NCI-H748 (cell line): ENCODE data around the gene TPP1.

Experiments used
- DNase-seq: peaks from one replicate; lab custom pipeline; 2025; ENCODE audit not compliant: unreplicated experiment; lab: John Stamatoyannopoulos, UW

The TPP1 gene

DNA sequence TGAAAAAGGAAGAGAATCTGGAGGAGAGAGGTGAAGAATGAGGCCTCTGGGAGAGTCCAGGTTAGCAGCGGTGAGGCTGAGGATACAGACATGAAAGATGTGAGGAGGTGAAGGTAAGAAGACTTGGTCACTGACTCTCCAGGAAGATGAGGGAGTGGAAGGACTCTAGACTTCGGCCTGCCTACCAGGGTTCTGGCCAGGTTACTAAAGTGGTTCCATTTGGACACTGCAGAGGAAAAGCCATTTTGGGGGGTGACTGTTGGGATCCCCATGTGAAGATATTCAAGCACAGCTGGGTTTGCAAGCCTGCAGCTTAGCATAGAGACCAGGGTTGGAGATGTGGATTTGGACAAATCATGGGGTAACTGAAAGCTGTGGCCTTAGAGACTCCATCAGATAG is 28.6 kb upstream of the TPP1 start:
- no peak for DNase-seq

- DNase-seq = no peak
These were observed 27.9 kb upstream of the TPP1 start for GRCh38 chr11:6646918-6647679.

DNA sequence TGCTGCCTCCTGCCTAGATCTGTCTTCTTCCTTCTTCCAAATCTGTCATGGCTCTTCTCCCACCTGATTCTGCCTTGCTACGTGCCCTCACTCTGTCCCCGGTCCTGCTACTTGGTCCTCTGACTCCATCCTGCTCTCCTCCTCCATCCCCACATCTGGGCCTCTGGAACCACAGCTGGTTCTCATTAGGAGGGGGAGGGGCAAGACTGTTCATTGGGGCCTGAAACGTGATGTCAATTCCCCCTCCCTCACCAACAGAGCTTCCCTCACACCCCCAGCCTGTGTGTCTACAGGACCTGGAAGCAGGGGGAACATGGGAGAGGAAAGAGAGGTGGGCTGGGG is 27.3 kb upstream of the TPP1 start:
- DNase-seq = no peak

GRCh38 chr11:6646071-6646470 is 26.8 kb upstream of the TPP1 start:
- DNase-seq = no peak

- DNase-seq = no peak
These were observed 23.7 kb upstream of the TPP1 start for GRCh38 chr11:6642957-6643356.

- DNase-seq = no peak
These were observed 21.9 kb upstream of the TPP1 start for GRCh38 chr11:6640985-6641701.

- no peak for DNase-seq
These were observed 21.1 kb upstream of the TPP1 start for GRCh38 chr11:6640036-6640984.

GRCh38 chr11:6638429-6638828 is 19.2 kb upstream of the TPP1 start:
- no peak for DNase-seq

DNA sequence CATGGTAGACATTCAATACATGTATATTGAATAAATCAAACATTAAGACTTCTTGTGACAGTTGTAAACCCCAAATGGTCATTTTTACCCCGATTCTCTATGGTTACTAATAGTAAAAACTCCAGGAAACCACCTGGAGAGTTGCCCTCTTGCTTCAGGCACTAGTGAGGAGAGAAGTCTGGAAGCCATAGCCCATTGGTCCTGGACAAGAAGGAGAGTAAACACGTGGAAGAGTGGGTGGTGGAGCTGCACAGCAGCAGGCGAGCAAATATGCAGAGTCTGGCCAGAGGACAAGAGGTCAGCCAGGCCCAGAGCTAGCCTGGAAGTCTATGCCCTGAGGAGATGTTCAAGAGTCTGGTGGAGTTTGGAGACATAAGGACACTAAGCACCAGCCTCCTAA is 18.6 kb upstream of the TPP1 start:
- no peak for DNase-seq

DNA sequence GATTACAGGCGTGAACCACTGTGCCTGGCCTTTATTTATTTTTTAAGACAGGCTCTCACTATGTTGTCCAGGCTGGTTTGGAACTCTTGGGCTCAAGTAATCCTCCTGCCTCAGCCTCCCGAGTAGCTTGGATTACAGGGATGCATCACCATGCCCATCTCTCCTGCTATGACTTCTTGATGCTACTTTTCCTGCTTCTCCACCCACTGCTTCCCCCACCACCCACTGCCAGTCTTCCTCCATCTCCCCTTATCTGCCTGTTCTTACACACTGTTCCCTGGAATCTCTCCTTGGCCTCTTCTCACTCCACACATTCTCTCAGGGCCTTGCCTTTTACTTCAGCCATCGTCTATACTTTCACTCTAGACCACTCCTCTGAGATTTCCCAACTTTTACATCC is 17.3 kb upstream of the TPP1 start:
- DNase-seq = no peak

GRCh38 chr11:6635082-6635932 is 16.1 kb upstream of the TPP1 start:
- no peak for DNase-seq

GRCh38 chr11:6634534-6634933 is 15.3 kb upstream of the TPP1 start:
- DNase-seq = no peak

DNA sequence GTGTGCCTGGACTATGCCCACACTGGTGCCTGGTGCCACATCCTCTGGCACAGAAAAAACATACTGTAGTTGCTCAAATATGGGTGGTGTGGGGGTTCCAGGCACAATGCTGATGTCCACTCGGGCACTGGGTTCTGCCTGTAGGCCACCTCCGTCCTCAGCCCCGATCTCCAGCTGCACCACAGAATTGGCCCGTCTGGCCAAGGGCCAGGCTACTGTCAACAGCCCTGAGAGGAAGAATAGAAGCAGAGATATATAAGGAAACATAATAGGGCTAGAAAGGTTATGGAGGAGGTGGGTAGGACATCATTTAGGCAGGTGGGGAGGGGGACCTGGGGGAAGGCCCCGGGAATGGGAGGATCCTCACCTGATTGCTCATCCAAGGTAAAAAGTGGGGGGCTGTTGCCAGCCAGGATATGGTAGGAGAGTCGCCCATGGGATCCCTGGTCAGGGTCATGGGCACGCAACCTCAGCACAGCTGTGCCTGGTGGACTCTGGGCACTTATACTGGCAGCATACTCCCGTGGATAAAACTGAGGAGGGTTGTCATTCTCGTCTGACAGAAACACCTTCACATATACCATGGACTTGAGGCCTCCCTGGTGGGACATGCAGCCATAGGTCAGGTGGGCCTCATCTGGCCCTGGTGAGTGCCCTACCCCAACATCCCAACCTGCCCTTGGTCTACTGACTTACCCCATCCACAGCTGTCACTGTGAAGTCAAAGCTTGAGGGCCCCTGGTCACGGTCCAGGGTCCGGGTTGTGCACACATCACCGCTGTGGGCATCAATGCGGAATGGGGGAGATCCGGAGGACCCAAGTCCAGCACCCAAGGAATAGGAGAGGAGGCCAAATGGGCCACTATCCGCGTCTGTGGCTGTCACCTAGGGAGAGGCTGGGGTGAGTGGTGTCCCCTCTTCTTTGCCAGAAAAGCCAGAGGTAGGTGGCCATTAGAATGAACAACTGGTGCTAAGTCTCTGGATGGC is 14.5 kb upstream of the TPP1 start:
- no peak for DNase-seq

DNA sequence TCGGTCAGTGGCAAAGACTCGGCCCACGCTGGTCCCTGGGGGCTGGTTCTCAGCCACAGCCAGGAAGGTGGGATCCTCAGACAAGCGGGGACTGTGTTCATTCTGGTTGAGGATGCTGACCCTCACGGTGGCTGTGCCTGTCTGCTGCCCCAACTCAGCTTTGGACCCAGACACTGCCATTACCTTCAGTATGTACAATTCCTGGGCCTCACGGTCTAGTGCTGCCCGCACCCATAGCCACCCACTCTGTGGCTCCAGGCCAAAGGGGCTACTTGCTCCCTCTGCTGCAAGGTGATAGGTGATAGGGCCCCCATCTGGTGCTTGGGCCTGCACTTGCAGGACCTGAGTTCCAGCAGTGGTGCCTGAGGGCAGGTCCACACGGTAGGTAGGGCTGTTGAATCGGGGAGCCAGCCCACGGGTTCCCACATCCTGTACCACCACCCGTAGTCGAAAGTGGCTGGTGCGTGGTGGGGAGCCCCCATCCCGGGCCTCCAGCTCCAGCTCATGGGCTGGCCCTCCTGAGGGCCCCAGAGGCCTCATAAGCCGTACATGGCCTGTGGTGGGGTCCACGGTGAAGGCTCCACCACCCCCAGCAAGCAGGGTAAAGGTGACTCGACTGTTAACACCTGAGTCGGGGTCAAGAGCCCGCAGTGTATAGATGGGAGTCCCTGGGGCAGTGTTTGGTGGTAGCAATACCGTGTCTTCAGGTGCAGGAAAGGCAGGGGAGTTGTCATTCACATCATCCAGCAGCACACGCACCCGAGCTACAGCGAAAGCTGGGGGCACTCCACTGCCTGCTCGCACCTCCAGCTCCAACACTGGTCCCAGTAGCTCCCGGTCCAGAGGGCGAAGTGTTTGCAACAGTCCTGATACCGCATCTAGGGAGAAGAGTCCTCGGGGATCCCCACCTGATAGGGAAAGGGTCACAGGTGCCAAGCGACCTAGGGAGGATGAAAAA is 13.2 kb upstream of the TPP1 start:
- no peak for DNase-seq

DNA sequence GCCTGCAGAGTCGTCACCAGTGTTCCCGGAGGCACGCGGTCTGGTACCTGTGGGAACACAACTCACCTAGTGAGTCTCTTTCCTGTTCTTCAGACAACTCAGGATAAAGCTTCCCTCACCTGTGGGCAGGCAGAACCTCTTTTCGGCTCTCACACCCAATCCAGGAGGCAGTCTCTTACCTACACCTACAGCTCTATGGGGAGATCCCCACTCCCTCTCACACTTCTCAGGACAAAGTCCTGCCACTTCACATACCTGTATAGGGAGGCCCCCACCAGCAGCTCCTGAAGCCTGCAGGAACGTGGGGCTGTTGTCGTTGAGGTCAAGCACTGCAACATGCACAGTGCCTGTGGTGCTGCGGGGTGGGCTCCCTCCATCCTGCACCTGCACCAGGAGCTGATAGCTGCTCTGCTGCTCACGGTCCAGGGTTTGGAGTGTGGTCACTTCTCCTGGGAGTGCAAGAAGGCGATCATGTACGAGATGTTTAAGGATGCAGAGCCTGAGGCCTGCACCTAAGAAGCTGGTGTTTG is 12.2 kb upstream of the TPP1 start:
- DNase-seq = no peak

- peak; percentile 54 for DNase-seq
These were observed 11.5 kb upstream of the TPP1 start for GRCh38 chr11:6630632-6631291.

GRCh38 chr11:6629892-6630631 is 10.8 kb upstream of the TPP1 start:
- peak; percentile 89 for DNase-seq
